ENCODE measurements around the gene SMC3.
"Not testable (repeated sequence)": the region's sequence is repeated elsewhere in the genome, so short reads cannot be mapped to it uniquely, and the experiment has no call there.

The SMC3 gene

DNA sequence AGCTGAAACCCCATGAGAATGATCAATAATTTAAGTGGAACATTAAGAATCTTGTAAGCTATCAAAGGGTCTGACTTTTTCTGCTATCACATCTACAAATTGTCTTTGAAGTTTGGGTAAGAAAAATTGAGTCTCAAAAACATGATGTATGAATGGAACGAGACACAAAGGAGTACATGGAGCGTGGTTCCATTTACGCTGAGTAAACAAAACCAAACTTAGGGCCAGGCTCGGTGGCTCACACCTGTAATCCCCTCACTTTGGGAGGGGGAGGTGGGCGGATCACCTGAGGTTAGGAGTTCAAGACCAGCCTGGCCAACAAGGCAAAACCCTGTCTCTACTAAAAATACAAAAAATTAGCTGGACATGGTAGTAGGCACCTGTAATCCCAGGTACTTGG lies 24.3 kb downstream of the SMC3 start:
- no peak for DNase-seq

DNA sequence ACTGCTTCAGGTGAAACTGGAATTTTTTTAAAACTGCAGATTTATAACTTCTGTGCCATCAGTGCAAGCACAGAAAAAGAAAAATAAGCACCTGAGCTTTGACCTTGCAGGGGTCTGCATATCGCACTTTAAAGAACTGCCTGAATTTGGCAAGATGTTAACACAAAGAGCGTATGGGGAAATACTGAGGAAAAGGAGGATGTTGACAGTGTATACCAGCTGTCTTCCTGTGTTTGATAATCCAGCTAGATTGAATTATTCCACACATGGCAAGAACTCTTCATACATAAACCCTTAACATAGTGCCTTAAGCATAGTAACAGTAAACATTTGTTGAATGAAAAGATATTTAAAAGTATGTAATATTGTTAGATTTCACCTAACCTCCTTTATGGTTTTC lies 30.0 kb downstream of the SMC3 start:
- DNase-seq = no peak

DNA sequence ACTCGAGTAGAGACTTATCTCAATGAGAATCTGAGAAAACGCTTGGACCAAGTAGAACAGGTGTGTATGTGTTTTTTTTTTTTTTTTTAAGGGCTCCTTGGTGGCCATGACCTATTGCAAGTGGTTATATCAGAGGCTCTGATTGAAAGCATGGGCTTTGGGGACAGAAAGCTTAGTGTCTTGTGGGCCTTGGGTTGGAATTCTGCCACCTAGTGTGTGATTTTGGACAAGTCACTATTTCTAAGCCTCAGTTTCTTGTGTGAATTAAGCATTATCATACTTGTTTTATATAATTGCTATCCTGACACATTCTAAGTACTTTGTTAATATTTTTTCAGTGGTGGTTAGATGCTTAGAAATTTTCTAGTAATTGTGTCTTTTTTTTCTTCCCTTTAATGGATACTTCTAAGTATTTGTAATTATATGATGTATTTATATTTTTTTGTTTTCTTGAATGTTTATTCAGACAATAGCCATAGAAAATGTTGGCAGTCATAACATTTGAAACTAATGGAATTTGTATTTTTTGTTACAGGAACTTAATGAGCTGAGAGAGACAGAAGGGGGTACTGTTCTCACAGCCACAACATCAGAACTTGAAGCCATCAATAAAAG lies 33.1 kb downstream of the SMC3 start:
- peak; percentile 23 for DNase-seq

DNA sequence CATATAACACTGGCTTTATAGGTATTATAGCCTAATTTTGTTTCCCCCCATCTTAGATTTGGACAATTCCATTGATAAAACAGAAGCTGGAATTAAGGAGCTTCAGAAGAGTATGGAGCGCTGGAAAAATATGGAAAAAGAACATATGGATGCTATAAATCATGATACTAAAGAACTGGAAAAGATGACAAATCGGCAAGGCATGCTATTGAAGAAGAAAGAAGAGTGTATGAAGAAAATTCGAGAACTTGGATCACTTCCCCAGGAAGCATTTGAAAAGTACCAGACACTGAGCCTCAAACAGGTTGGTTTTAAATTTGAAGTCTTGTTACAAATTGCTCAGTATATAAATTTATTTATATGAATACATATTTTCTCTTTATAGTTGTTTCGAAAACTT lies 34.1 kb downstream of the SMC3 start:
- no peak for DNase-seq

- DNase-seq = no peak
Observed at GRCh38 chr10:110608087-110608486, 40.6 kb downstream of the SMC3 start.

DNA sequence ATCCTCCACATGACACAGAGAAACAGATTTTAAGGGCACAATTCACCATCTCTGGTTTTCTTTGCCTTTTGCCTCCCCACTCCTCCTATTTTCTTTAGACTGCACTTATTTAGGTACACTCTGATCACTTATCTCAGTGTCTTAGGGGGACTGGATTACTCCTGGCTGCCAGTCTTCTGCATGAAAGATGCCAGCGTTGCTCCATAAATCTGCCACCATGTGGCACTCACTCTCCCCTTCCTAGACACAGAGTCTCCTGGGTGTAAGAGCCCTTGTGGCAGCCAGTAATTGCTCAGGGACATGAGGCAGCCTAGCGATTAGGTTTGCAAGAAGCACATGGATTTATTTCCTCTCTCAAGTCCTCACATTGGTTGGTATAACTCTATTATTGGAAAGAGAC lies 42.1 kb downstream of the SMC3 start:
- no peak for DNase-seq

GRCh38 chr10:110610308-110610774 lies 42.8 kb downstream of the SMC3 start:
- DNase-seq = peak; percentile 65

DNA sequence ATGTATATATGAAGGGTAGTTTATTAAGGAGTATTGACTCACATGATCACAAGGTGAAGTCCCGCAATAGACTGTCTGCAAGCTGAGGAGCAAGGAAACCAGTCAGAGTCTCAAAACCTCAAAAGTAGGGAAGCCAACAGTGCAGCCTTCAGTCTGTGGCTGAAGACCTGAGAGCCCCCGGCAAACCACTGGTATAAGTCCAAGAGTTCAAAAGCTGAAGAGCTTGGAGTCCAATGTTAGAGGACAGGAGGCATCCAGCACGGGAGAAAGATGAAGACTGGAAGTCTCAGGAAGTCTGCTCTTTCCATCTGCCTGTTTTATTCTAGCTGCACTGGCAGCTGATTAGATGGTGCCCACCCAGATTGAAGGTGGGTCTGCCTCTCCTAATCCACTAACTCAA lies 43.3 kb downstream of the SMC3 start:
- not testable (repeated sequence) for DNase-seq

GRCh38 chr10:110612087-110612486 lies 44.6 kb downstream of the SMC3 start:
- no peak for DNase-seq

GRCh38 chr10:110612629-110613028 lies 45.1 kb downstream of the SMC3 start:
- no peak for DNase-seq

GRCh38 chr10:110613341-110613995 lies 46.0 kb downstream of the SMC3 start:
- no peak for DNase-seq

DNA sequence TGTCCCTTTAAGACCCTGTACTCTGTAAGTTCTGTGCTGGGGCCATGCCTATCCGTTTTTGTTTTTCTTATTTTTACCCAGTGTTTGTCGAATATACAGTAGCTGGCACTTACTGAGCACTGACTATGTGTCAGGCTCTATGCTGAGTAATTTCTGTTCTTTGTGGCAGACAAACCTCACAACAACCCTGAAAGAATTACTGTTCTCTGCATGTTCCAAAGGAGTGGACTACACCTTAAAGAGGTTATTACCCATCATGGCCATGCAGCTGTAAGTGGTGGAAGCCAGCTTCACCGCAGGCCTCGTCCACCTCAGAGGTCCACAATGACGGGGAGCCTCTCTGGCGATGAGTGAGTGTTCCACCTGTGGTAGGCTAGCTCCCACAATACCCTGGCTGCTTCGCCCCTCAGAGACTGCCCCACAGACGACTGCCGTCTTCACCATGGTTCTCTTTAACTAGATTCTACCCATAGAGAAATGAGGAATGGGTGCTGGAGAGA lies 46.6 kb downstream of the SMC3 start:
- no peak for DNase-seq

GRCh38 chr10:110615057-110615747 lies 47.7 kb downstream of the SMC3 start:
- no peak for DNase-seq

GRCh38 chr10:110616493-110617033 lies 49.1 kb downstream of the SMC3 start:
- DNase-seq = no peak

GRCh38 chr10:110617425-110618229 lies 50.1 kb downstream of the SMC3 start:
- DNase-seq = no peak

DNA sequence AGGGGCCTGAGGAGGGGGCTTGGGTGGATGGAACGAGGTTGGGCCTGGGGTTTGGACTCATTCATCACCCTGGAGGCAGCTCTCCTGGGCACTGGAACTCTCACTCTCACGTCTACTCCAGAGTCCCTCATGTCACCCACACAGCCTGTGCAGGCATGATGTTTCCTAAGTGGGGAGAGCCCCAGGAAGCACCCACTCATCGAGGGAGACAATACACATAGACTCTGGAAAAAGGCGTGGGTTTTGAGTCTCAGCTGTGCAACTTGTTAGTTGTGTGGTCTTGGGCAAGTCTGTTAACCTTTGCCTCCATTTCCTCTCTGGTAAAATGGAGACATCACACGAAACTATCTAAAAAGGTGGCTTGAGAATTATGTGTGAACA lies 50.7 kb downstream of the SMC3 start:
- DNase-seq = no peak

DNA sequence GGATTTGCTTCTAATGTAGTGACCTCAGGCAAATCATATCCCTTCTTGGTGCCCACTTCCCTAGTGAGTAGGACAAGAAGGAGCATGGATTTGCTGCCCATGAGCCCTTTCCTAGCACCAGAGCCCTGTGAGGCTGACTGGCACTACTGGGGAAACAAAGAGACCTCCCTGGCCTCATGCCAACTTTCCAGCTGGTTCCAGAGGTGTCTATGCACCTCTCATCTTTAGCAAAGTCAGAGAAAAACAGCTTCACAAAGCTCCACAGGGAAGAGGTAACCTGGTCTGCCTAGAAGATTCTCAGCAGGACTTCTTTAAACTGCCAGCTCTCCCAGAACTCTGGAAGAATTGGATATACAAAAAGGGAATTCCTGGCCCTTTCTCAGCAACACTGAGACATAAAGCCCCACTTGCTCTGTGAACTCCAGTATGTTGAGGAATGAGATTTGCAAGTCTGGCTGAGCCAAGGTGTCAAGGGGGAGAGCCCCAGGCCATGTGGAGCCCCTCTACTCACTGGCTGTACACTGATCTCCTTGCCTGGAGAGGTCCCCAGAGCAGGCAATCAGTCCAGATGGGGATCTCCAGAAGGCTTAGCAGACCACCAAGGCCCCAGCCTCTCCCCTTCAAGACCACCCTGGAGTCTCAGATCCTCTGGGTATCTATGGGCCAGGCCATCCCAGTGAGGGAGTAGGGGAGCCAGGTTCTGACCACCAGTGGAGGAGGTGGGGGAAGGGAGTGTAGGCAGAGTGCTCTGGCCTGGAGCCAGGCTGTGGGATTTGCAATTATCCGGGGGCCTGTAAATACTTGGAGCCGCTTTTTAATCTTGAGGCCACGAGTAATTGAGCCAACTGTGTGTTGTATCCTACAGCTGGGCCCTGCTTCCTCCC lies 52.3 kb downstream of the SMC3 start:
- DNase-seq = no peak

GRCh38 chr10:110620398-110620719 lies 52.9 kb downstream of the SMC3 start:
- no peak for DNase-seq

GRCh38 chr10:110623316-110623715 lies 55.8 kb downstream of the SMC3 start:
- DNase-seq = not testable (repeated sequence)

- no peak for DNase-seq
Observed at GRCh38 chr10:110625356-110625894, 57.9 kb downstream of the SMC3 start.

GRCh38 chr10:110625951-110626855 lies 58.7 kb downstream of the SMC3 start:
- no peak for DNase-seq

Data from kidney glomerular epithelial cell (primary cell).